HepG2 (cell line): ENCODE data around the gene PSMD2. TPM values are rescaled to one million over a fixed set of nuclear protein-coding genes. Genes with fewer than 3 reads are reported as not detected.

Experiments used
- MYC ChIP-seq: sonication (generic); formaldehyde crosslinking; IDR thresholded peaks from 2 replicates; pipeline ENCODE4 v1.9.0; 2021; ENCODE audit warnings: missing genetic modification reagents, borderline replicate concordance
- RBM22 ChIP-seq: fragments of 200-400 bp; formaldehyde crosslinking; optimal IDR thresholded peaks from 2 replicates; pipeline ENCODE3; 2017; ENCODE audit warnings: mild to moderate bottlenecking, low read length, moderate library complexity
- RBM39 ChIP-seq: fragments of 200-400 bp; formaldehyde crosslinking; IDR thresholded peaks from one replicate; pipeline ENCODE4 v1.6.1; 2018; ENCODE audit warnings: antibody characterized with exemption, mild to moderate bottlenecking, low read depth, low read length; ENCODE audit not compliant: poor library complexity, severe bottlenecking
- RCOR2 ChIP-seq: IDR thresholded peaks from 2 replicates; pipeline ENCODE4 v1.6.1; 2016; ENCODE audit warnings: missing biosample characterization, missing genetic modification reagents
- SRY ChIP-seq: sonication (generic); formaldehyde crosslinking; IDR thresholded peaks from 2 replicates; pipeline ENCODE4 v1.8.0; 2022; ENCODE audit warnings: mild to moderate bottlenecking, missing genetic modification reagents
- ZFAT ChIP-seq: sonication (generic); formaldehyde crosslinking; conservative IDR thresholded peaks from 2 replicates; pipeline ENCODE4 v1.8.1; 2023; ENCODE audit warnings: missing genetic modification reagents, inconsistent platforms
- ZNF343 ChIP-seq: sonication (generic); formaldehyde crosslinking; IDR thresholded peaks from 2 replicates; pipeline ENCODE4 v1.4.0; 2020; ENCODE audit warnings: mild to moderate bottlenecking, missing genetic modification reagents
- ZNF709 ChIP-seq: sonication (generic); formaldehyde crosslinking; IDR thresholded peaks from 2 replicates; pipeline ENCODE4 v1.5.0; 2020; ENCODE audit warnings: mild to moderate bottlenecking, missing genetic modification reagents
- ZNF891 ChIP-seq: sonication (generic); formaldehyde crosslinking; IDR thresholded peaks from 2 replicates; pipeline ENCODE4 v1.5.0; 2020; ENCODE audit warnings: mild to moderate bottlenecking, missing genetic modification reagents
- ZSCAN29 ChIP-seq: sonication (generic); formaldehyde crosslinking; conservative IDR thresholded peaks from 2 replicates; pipeline ENCODE4 v1.4.0; 2020; ENCODE audit warnings: mild to moderate bottlenecking, missing genetic modification reagents
- polyA plus RNA-seq, 8 experiments: library from polyadenylated mRNA; depleted of rRNA in 3 of 8; stranded (reverse) in 7 of 8; unstranded in 1 of 8; fragments of >200 nt; fragmentation: Illumina TruSeq in 4 of 8; extraction: Trizol in 4 of 8; gene quantifications; 2 replicates each; pipeline versions ENCODE4 v1.2.1 to v1.2.3, GENCODE V29; 2011 to 2016; ENCODE audit warnings: low read depth in 4 of 8, missing spikeins in 1 of 8, mixed read lengths in 1 of 8; ENCODE audit not compliant: insufficient read depth in 1 of 8
- total RNA-seq, 5 experiments: library from RNA; depleted of rRNA; stranded (reverse); fragments of >200 nt; fragmentation: Illumina TruSeq; extraction: Trizol; gene quantifications; 2 replicates each; pipeline ENCODE4 v1.2.3, GENCODE V29; 2016; ENCODE audit warnings: low read depth in 1 of 5
- TF ChIP-seq, protein P1 (sequence below): sonication (generic); formaldehyde crosslinking; IDR thresholded peaks from 2 replicates; pipeline ENCODE4 v1.8.1; 2023; ENCODE audit warnings: mild to moderate bottlenecking, inconsistent platforms, moderate library complexity, missing genetic modification reagents, borderline replicate concordance
- TF ChIP-seq, protein P2 (sequence below): sonication (generic); formaldehyde crosslinking; IDR thresholded peaks from 2 replicates; pipeline ENCODE4 v1.4.0; 2020; ENCODE audit warnings: missing genetic modification reagents, borderline replicate concordance
- TF ChIP-seq, protein P3 (sequence below): sonication (generic); formaldehyde crosslinking; IDR thresholded peaks from 2 replicates; pipeline ENCODE4 v1.4.0; 2020; ENCODE audit warnings: mild to moderate bottlenecking, missing genetic modification reagents
- TF ChIP-seq, protein P4 (sequence below): sonication (generic); formaldehyde crosslinking; IDR thresholded peaks from 2 replicates; pipeline ENCODE4 v1.5.1; 2020; ENCODE audit warnings: mild to moderate bottlenecking, missing genetic modification reagents, borderline replicate concordance

Gene PSMD2
- total and polyA plus RNA-seq, 2 of the 13 experiments (the other 11 are each of a cell fraction or from before 2014, with no cell fraction given) = 125 to 200 TPM

DNA sequence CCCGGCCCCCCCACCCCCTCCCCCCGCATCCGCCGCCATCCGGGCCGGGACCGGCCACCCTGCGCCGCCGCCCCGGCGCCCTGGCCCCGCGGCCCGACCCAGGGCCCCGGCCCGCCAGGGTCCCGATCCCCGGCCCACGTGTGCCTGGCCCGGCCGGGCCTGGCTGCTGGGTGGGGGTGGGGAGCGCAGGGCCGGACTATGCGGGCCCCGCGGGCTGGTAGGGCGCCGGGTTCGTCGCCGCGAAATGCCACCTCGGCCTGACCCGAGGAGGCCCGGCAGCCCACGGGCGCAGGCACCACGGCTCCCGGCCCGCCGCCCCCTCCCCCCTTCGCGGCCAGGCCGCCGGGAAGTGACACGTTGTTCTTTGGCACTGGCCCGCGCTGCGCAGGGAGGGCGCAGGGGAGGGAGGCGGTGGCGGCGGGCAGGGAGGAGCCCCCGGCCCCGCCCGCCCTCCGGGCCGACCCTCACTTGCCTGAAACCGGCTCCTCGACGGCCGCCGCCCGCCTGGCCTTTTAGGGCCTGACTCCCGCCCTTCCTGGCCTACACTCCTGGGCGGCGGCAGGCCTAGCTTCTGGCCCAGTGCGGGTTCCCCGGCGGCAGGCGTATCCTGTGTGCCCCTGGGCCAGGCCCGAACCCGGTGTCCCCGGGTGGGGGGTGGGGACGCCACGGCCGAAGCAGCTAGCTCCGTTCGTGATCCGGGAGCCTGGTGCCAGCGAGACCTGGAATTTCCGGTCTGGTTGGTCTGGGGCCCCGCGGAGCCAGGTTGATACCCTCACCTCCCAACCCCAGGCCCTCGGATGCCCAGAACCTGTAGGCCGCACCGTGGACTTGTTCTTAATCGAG is 15.9 kb downstream of the PSMD2 start (continued):
- TF ChIP-seq, protein P1, sequence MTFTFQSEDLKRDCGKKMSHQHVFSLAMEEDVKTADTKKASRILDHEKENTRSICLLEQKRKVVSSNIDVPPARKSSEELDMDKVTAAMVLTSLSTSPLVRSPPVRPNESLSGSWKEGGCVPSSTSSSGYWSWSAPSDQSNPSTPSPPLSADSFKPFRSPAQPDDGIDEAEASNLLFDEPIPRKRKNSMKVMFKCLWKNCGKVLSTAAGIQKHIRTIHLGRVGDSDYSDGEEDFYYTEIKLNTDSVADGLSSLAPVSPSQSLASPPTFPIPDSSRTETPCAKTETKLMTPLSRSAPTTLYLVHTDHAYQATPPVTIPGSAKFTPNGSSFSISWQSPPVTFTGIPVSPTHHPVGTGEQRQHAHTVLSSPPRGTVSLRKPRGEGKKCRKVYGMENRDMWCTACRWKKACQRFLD = peak; percentile 57; the same call in 1 of the 2 replicates
- TF ChIP-seq ZNF891 (CRISPR knock-in tag) (peak; percentile 81), RCOR2 (CRISPR knock-in tag) (no peak), SRY (CRISPR knock-in tag) (0 out of 2 replicates have a peak, but pooled peaks have one; percentile 50), RBM39 (no peak), ZNF343 (CRISPR knock-in tag) (no peak), ZSCAN29 (CRISPR knock-in tag) (no peak), ZFAT (no peak), ZNF709 (CRISPR knock-in tag) (0 out of 2 replicates have a peak, but pooled peaks have one; percentile 46), MYC (CRISPR knock-in tag) (peak; percentile 81; the same call in 1 of the 2 replicates), RBM22 (peak; percentile 27)
- TF ChIP-seq, protein P2, sequence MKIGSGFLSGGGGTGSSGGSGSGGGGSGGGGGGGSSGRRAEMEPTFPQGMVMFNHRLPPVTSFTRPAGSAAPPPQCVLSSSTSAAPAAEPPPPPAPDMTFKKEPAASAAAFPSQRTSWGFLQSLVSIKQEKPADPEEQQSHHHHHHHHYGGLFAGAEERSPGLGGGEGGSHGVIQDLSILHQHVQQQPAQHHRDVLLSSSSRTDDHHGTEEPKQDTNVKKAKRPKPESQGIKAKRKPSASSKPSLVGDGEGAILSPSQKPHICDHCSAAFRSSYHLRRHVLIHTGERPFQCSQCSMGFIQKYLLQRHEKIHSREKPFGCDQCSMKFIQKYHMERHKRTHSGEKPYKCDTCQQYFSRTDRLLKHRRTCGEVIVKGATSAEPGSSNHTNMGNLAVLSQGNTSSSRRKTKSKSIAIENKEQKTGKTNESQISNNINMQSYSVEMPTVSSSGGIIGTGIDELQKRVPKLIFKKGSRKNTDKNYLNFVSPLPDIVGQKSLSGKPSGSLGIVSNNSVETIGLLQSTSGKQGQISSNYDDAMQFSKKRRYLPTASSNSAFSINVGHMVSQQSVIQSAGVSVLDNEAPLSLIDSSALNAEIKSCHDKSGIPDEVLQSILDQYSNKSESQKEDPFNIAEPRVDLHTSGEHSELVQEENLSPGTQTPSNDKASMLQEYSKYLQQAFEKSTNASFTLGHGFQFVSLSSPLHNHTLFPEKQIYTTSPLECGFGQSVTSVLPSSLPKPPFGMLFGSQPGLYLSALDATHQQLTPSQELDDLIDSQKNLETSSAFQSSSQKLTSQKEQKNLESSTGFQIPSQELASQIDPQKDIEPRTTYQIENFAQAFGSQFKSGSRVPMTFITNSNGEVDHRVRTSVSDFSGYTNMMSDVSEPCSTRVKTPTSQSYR (CRISPR knock-in tag) = peak; percentile 76
- TF ChIP-seq, protein P3, sequence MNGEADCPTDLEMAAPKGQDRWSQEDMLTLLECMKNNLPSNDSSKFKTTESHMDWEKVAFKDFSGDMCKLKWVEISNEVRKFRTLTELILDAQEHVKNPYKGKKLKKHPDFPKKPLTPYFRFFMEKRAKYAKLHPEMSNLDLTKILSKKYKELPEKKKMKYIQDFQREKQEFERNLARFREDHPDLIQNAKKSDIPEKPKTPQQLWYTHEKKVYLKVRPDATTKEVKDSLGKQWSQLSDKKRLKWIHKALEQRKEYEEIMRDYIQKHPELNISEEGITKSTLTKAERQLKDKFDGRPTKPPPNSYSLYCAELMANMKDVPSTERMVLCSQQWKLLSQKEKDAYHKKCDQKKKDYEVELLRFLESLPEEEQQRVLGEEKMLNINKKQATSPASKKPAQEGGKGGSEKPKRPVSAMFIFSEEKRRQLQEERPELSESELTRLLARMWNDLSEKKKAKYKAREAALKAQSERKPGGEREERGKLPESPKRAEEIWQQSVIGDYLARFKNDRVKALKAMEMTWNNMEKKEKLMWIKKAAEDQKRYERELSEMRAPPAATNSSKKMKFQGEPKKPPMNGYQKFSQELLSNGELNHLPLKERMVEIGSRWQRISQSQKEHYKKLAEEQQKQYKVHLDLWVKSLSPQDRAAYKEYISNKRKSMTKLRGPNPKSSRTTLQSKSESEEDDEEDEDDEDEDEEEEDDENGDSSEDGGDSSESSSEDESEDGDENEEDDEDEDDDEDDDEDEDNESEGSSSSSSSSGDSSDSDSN (CRISPR knock-in tag) = peak; percentile 43; the same call in 1 of the 2 replicates
- TF ChIP-seq, protein P4, sequence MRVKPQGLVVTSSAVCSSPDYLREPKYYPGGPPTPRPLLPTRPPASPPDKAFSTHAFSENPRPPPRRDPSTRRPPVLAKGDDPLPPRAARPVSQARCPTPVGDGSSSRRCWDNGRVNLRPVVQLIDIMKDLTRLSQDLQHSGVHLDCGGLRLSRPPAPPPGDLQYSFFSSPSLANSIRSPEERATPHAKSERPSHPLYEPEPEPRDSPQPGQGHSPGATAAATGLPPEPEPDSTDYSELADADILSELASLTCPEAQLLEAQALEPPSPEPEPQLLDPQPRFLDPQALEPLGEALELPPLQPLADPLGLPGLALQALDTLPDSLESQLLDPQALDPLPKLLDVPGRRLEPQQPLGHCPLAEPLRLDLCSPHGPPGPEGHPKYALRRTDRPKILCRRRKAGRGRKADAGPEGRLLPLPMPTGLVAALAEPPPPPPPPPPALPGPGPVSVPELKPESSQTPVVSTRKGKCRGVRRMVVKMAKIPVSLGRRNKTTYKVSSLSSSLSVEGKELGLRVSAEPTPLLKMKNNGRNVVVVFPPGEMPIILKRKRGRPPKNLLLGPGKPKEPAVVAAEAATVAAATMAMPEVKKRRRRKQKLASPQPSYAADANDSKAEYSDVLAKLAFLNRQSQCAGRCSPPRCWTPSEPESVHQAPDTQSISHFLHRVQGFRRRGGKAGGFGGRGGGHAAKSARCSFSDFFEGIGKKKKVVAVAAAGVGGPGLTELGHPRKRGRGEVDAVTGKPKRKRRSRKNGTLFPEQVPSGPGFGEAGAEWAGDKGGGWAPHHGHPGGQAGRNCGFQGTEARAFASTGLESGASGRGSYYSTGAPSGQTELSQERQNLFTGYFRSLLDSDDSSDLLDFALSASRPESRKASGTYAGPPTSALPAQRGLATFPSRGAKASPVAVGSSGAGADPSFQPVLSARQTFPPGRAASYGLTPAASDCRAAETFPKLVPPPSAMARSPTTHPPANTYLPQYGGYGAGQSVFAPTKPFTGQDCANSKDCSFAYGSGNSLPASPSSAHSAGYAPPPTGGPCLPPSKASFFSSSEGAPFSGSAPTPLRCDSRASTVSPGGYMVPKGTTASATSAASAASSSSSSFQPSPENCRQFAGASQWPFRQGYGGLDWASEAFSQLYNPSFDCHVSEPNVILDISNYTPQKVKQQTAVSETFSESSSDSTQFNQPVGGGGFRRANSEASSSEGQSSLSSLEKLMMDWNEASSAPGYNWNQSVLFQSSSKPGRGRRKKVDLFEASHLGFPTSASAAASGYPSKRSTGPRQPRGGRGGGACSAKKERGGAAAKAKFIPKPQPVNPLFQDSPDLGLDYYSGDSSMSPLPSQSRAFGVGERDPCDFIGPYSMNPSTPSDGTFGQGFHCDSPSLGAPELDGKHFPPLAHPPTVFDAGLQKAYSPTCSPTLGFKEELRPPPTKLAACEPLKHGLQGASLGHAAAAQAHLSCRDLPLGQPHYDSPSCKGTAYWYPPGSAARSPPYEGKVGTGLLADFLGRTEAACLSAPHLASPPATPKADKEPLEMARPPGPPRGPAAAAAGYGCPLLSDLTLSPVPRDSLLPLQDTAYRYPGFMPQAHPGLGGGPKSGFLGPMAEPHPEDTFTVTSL (CRISPR knock-in tag) = no peak
